Activated T-helper 1 cell treated with anti-CD3 and anti-CD28 coated beads, Interleukin-12 subunit alpha, Interleukin-12 subunit beta, Interleukin-2, Interleukin-4 antibody, amounts not matched to agents 30 ng/mL and 10 ng/mL and 1 ng/mL, durations not matched to agents 14 hours and 24 hours and 36 hours (primary cell): ENCODE data around the gene PPP2R2C. TPM values are rescaled to one million over a fixed set of nuclear protein-coding genes. Genes with fewer than 3 reads are reported as not detected.

Experiments
- DNase-seq: peaks from one replicate; pipeline ENCODE4 v3.0.0; 2021; ENCODE audit warnings: low spot score
- H3K27ac Mint-ChIP-seq: one replicate; pipeline ENCODE4 v1.8.0; 2021; ENCODE audit warnings: mild to moderate bottlenecking, mixed read lengths
- H3K27me3 Mint-ChIP-seq: one replicate; pipeline ENCODE4 v1.8.0; 2022; ENCODE audit warnings: mild to moderate bottlenecking, moderate library complexity, mixed read lengths; ENCODE audit not compliant: insufficient read depth
- H3K36me3 Mint-ChIP-seq: one replicate; pipeline ENCODE4 v1.8.0; 2021; ENCODE audit warnings: low read depth, mixed read lengths
- H3K4me1 Mint-ChIP-seq: one replicate; pipeline ENCODE4 v1.8.0; 2021; ENCODE audit warnings: low read depth, mixed read lengths
- H3K4me3 Mint-ChIP-seq: one replicate; pipeline ENCODE4 v1.8.0; 2021; ENCODE audit warnings: mild to moderate bottlenecking, moderate library complexity, mixed read lengths
- H3K9me3 Mint-ChIP-seq: one replicate; pipeline ENCODE4 v1.8.0; 2021; ENCODE audit warnings: mixed read lengths
- intact Hi-C: fragments of 100-400 bp; cut with micrococcal nuclease; formaldehyde crosslinking; loops from one replicate; pipeline ENCODE4 v1.15.1; 2024
- total RNA-seq: library from RNA; stranded (reverse); gene quantifications from 2 replicates; pipeline ENCODE4 v1.2.3, GENCODE V29; 2022

The PPP2R2C gene
- total RNA-seq, 1 donor from 2014 or later = not detected

GRCh38 chr4:6502147-6502546, 29.7 kb upstream of the PPP2R2C start:
- peaks cover 3% of the 10 kb centered on the region for H3K27me3 Mint-ChIP-seq
- intact Hi-C loops = no loop called here
- no peak overlapping the region for H3K4me3 Mint-ChIP-seq
- H3K4me1 Mint-ChIP-seq = no peaks in the 10 kb centered on the region
- no peaks in the 10 kb centered on the region for H3K36me3 Mint-ChIP-seq
- H3K9me3 Mint-ChIP-seq = peaks cover 19% of the 10 kb centered on the region
- H3K27ac Mint-ChIP-seq = no peak overlapping the region
- no peak for DNase-seq

GRCh38 chr4:6501171-6501570, 28.8 kb upstream of the PPP2R2C start:
- Mint-ChIP-seq H3K4me3 (no peak overlapping the region), H3K4me1 (no peaks in the 10 kb centered on the region), H3K27me3 (peaks cover 3% of the 10 kb centered on the region), H3K36me3 (no peaks in the 10 kb centered on the region), H3K9me3 (peaks cover 11% of the 10 kb centered on the region), H3K27ac (no peak overlapping the region)
- intact Hi-C loops = no loop called here
- DNase-seq = no peak

- H3K27ac Mint-ChIP-seq = no peak overlapping the region
- intact Hi-C loops = no loop called here
- no peak for DNase-seq
- H3K4me3 Mint-ChIP-seq = no peak overlapping the region
- peaks cover 3% of the 10 kb centered on the region for H3K27me3 Mint-ChIP-seq
- peaks cover 8% of the 10 kb centered on the region for H3K9me3 Mint-ChIP-seq
- H3K4me1 Mint-ChIP-seq = no peaks in the 10 kb centered on the region
- H3K36me3 Mint-ChIP-seq = no peaks in the 10 kb centered on the region
Observed at GRCh38 chr4:6500481-6501140, 28.2 kb upstream of the PPP2R2C start.

GRCh38 chr4:6499238-6499600, 26.8 kb upstream of the PPP2R2C start:
- intact Hi-C loops = no loop called here
- peaks cover 3% of the 10 kb centered on the region for H3K27me3 Mint-ChIP-seq
- H3K9me3 Mint-ChIP-seq = peaks cover 1% of the 10 kb centered on the region

GRCh38 chr4:6498511-6499237, 26.3 kb upstream of the PPP2R2C start:
- Mint-ChIP-seq H3K9me3 (no peaks in the 10 kb centered on the region), H3K4me1 (no peaks in the 10 kb centered on the region), H3K4me3 (no peak overlapping the region), H3K36me3 (no peaks in the 10 kb centered on the region), H3K27me3 (peaks cover 3% of the 10 kb centered on the region), H3K27ac (no peak overlapping the region)
- intact Hi-C loops = no loop called here
- DNase-seq = no peak

More at GRCh38 chr4:6499238-6499600, 26.8 kb upstream of the PPP2R2C start:
- no peaks in the 10 kb centered on the region for H3K4me1 Mint-ChIP-seq
- no peak for DNase-seq
- H3K36me3 Mint-ChIP-seq = no peaks in the 10 kb centered on the region
- no peak overlapping the region for H3K4me3 Mint-ChIP-seq
- no peak overlapping the region for H3K27ac Mint-ChIP-seq

GRCh38 chr4:6497796-6498195, 25.4 kb upstream of the PPP2R2C start:
- H3K9me3 Mint-ChIP-seq = no peaks in the 10 kb centered on the region
- DNase-seq = no peak
- no peaks in the 10 kb centered on the region for H3K36me3 Mint-ChIP-seq
- H3K27ac Mint-ChIP-seq = no peak overlapping the region
- intact Hi-C loops = no loop called here
- H3K4me3 Mint-ChIP-seq = no peak overlapping the region
- H3K27me3 Mint-ChIP-seq = peaks cover 5% of the 10 kb centered on the region
- H3K4me1 Mint-ChIP-seq = no peaks in the 10 kb centered on the region

- Mint-ChIP-seq H3K4me3 (no peak overlapping the region), H3K36me3 (no peaks in the 10 kb centered on the region), H3K9me3 (peaks cover 3% of the 10 kb centered on the region), H3K27ac (no peak overlapping the region), H3K4me1 (no peaks in the 10 kb centered on the region), H3K27me3 (peaks cover 3% of the 10 kb centered on the region)
- no peak for DNase-seq
- intact Hi-C loops = no loop called here
Observed at GRCh38 chr4:6495736-6496135, 23.3 kb upstream of the PPP2R2C start.

- Mint-ChIP-seq H3K27ac (no peak overlapping the region), H3K4me1 (no peaks in the 10 kb centered on the region), H3K4me3 (no peak overlapping the region), H3K27me3 (peaks cover 3% of the 10 kb centered on the region), H3K36me3 (no peaks in the 10 kb centered on the region), H3K9me3 (peaks cover 3% of the 10 kb centered on the region)
- DNase-seq = no peak
- intact Hi-C loops = no loop called here
Observed at GRCh38 chr4:6495296-6495590, 22.8 kb upstream of the PPP2R2C start.

GRCh38 chr4:6494431-6495295, 22.2 kb upstream of the PPP2R2C start:
- H3K27ac Mint-ChIP-seq = no peak overlapping the region
- DNase-seq = no peak
- H3K4me3 Mint-ChIP-seq = no peak overlapping the region
- peaks cover 3% of the 10 kb centered on the region for H3K9me3 Mint-ChIP-seq
- peaks cover 3% of the 10 kb centered on the region for H3K27me3 Mint-ChIP-seq
- intact Hi-C loops = no loop called here
- no peaks in the 10 kb centered on the region for H3K4me1 Mint-ChIP-seq
- H3K36me3 Mint-ChIP-seq = no peaks in the 10 kb centered on the region

- Mint-ChIP-seq H3K9me3 (peaks cover 3% of the 10 kb centered on the region), H3K27me3 (peaks cover 6% of the 10 kb centered on the region), H3K4me1 (no peaks in the 10 kb centered on the region), H3K4me3 (no peak overlapping the region), H3K27ac (no peak overlapping the region), H3K36me3 (no peaks in the 10 kb centered on the region)
- DNase-seq = no peak
- intact Hi-C loops = no loop called here
Observed at GRCh38 chr4:6493658-6494304, 21.4 kb upstream of the PPP2R2C start.

- Mint-ChIP-seq H3K4me1 (no peaks in the 10 kb centered on the region), H3K36me3 (no peaks in the 10 kb centered on the region), H3K9me3 (peaks cover 3% of the 10 kb centered on the region), H3K27ac (no peak overlapping the region), H3K27me3 (peaks cover 6% of the 10 kb centered on the region), H3K4me3 (no peak overlapping the region)
- no peak for DNase-seq
- intact Hi-C loops = no loop called here
Observed at GRCh38 chr4:6492861-6493657, 20.6 kb upstream of the PPP2R2C start.

- intact Hi-C loops = no loop called here
Observed at GRCh38 chr4:6492027-6492590, 19.7 kb upstream of the PPP2R2C start.

More at GRCh38 chr4:6492027-6492590, 19.7 kb upstream of the PPP2R2C start:
- no peak for DNase-seq
- Mint-ChIP-seq H3K4me1 (no peaks in the 10 kb centered on the region), H3K9me3 (peaks cover 3% of the 10 kb centered on the region), H3K36me3 (no peaks in the 10 kb centered on the region), H3K4me3 (no peak overlapping the region), H3K27ac (no peak overlapping the region), H3K27me3 (peaks cover 6% of the 10 kb centered on the region)
